GM12873 (cell line): ENCODE results near the gene DERA.

Experiments used
- CTCF ChIP-seq: IDR thresholded peaks from 2 replicates; pipeline ENCODE4 v1.5.1; 2012; ENCODE audit warnings: low read depth, mild to moderate bottlenecking, moderate library complexity, low read length, control low read depth; ENCODE audit not compliant: insufficient read depth; ENCODE audit errors: missing control alignments

The DERA gene

GRCh38 chr12:16021676-16022075 is 110.5 kb downstream of the DERA start:
- TF ChIP-seq CTCF = no peak

- no peak for TF ChIP-seq CTCF
These were observed 115.9 kb downstream of the DERA start for GRCh38 chr12:16027002-16027401.

GRCh38 chr12:16030744-16031143 is 119.6 kb downstream of the DERA start:
- TF ChIP-seq CTCF = no peak

GRCh38 chr12:16034136-16034817 is 123.1 kb downstream of the DERA start:
- no peak for TF ChIP-seq CTCF

- no peak for TF ChIP-seq CTCF
These were observed 124.9 kb downstream of the DERA start for GRCh38 chr12:16036073-16036472.

GRCh38 chr12:16037533-16037932 is 126.4 kb downstream of the DERA start:
- TF ChIP-seq CTCF = no peak

- TF ChIP-seq CTCF = no peak
These were observed 132.3 kb downstream of the DERA start for GRCh38 chr12:16043480-16043879.
